ENCODE measurements around the gene UBD.

UBD gene

GRCh38 chr6:29561091-29561490 is 1.6 kb upstream of the UBD start:
- no peak for DNase-seq

- no peak for DNase-seq
These were observed 973 bp downstream of the UBD start for GRCh38 chr6:29558439-29559079.

DNA sequence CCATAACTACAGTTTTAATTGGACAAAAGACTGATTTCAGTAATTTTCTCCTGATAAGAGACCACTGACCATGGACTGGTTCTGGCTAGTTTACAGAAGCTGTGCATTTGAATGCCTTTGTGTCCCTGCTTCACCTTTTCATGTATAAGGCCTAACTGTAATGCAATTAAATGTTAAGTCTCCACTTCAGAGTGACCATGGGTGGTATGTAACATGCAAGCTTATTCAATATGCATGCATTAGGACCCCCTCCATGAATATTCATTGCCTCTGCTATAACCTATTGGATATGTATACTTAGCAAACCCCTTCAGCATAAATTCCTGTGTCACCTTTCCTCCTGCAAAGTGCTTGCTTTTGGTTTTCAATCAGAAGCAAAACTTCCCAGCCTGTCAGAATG is 2.2 kb downstream of the UBD start:
- DNase-seq, result no peak

DNA sequence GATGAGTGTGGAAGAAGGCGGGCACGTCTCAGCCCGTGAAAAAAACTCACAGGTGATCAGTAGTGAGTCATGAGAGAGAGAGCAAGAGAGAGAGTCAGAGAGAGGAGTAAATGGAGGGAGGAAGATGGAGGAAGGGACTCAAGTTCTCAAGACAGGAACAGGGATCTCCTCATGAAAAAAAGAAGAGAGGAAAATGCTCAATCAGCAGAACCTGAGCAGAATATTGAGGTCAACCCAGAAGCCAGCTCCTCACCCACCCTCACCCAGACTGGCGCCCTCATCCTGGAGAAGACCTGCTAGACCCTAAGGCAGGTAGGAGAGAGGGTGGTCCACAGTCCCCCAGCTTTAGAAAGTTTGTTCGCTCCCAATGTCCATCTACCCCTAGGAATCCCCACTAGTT is 4.8 kb downstream of the UBD start:
- DNase-seq, result no peak

DNA sequence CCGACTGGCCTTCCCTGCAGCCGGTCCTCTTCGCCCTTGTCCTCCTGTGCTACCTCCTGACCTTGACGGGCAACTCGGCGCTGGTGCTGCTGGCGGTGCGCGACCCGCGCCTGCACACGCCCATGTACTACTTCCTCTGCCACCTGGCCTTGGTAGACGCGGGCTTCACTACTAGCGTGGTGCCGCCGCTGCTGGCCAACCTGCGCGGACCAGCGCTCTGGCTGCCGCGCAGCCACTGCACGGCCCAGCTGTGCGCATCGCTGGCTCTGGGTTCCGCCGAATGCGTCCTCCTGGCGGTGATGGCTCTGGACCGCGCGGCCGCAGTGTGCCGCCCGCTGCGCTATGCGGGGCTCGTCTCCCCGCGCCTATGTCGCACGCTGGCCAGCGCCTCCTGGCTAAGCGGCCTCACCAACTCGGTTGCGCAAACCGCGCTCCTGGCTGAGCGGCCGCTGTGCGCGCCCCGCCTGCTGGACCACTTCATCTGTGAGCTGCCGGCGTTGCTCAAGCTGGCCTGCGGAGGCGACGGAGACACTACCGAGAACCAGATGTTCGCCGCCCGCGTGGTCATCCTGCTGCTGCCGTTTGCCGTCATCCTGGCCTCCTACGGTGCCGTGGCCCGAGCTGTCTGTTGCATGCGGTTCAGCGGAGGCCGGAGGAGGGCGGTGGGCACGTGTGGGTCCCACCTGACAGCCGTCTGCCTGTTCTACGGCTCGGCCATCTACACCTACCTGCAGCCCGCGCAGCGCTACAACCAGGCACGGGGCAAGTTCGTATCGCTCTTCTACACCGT is 6.1 kb downstream of the UBD start:
- no peak for DNase-seq

DNA sequence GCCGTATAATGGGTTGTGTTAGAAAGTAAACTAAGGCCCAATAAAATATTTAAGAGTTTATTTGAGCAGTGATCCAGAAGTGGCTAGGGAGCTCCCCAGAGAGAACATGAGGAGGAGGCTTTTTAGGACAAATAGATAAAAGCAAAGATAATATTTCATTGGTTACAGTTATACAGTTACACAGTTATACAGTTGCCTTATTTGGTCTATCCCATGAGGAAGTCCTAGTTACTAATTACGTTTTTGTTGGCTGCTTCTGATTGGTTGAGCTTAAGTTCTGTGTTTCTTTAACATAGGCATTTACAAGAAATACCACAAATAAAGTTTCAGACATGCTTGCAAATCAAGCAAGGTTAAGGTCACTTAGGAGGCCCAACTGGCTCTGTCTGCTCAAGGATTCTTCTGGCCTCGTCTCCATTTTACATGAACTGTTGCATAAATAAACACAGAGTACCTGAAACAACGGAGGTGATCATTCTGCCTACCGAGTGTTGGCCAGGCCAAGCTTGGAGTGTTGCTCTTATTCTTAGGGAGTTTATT is 7.0 kb downstream of the UBD start:
- DNase-seq, result no peak

DNA sequence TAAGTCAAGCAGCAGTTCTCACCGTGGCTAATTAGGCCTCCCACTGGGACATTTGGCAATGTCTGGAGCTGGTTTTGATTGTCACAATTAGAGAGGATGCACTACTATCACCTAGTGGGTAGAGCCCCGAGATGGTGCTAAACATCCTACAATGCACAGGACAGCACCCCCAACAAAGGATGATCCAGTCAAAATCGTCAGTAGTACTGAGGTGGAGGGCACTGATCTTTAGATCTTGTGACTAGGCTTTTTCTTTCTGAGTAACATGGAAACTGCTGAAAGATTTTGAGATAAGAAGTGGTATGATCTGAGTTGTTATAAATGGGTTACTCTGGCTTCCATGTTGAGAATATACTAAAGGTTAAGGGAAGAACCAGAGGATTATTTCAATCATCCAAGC is 12.0 kb downstream of the UBD start:
- DNase-seq, result no peak

DNA sequence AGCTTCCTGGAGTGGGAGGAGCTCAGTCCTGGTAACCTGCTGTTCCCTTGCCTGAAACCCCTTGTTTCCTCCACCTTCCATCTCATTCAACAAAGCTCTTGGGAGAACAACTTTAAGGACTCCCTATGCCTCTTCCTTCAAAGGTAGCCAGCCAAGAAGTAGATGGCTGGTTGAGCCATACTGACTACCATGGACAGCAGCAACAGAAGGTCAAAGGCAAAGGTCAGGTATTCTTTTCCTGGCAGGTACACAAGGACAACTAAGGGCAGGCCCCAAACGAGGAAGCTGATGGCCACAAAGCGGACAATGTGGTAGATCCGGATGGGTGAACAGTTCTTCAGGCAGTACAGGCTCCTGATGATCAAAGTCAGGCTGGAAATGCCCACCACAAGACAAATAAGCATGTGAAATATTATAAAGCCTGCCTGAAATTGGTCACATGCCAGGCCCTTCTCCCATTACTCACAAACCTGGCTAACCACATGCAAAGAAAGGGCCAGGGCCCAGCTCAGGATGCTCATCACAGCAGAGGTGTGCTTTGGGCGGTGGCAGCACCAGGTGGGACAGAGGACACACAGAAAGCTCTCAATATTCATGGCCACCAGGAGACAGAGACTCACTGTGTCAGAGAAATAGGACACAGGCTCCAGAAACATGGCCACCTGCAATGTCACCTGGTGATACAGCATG is 21.7 kb downstream of the UBD start:
- no peak for DNase-seq

DNA sequence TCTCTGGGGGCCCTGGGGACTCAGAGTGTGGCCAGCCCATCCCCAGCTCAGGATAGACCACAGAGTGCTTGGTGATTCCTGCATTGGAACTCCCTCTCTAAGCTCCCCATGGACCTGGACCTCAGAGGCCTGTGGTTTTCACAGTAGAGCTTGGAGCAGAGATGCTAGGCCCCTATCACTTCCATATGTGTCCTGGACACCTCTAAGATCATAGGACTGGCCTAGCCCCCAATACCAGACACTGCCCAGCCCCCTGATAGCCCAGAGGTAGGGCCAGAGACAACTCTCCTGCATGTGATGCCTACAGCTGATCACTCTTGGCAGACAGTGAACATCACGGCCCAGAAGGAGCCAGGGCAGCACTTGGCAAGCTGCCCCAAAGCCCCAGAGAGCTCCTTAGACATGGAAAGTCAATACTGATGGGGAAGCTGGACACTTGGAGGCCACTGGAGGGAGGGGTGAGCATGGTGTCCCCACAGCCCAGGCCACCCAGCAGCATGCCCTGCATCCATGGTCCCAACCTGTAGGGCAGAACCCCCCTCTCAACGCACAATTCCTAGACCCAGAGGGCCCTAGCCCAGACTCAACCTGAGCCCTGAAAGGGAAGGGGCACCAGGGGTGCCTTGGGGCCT is 27.1 kb downstream of the UBD start:
- no peak for DNase-seq

GRCh38 chr6:29531668-29532067 is 27.9 kb downstream of the UBD start:
- no peak for DNase-seq

GRCh38 chr6:29530671-29531310 is 28.7 kb downstream of the UBD start:
- DNase-seq, result no peak

DNA sequence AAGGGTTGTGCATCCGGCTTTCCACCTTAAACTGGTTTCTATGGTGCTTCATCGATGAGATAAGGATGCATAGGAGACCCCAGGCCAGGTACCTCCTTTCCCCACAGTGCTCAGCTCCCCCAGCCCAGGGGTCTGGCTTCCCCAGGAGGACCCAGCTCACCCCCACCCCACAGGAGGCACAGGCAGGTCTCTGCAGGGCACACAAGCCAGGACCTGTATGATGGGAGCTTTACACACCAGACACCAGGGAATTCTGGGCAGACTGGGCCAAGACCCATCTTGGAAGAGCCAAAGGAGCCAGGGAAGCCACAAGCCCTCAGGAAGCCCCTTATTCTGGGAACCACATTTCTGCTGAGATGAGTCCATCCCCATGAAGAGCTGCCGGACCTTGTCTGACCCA is 29.6 kb downstream of the UBD start:
- no peak for DNase-seq

DNA sequence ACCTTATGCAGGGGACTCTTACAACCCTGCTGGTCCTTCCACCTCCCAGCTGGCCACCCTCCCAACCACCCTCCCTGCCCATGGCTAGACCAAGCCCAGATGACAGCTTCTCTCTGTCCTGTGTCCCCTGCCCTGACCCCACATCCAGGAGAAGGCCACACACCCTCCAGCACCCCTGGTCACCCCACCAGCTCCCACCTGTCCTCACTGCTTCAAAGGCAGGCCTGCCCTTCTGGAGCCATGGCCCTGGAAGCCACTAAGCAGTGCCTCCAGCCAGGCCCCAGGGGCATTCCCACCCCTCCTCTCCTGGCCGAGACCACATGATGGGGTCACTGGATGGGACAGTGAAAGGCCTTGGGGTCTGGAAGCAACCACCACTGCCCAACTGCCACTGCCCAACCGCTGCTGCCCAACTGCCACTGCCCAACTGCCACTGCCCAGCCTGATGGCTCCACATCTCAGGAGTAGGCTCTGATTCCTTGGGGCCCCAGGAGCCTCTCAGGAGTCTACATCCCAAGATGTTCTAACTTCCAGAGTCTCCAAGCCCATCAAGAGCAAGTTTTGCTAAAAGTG is 30.5 kb downstream of the UBD start:
- no peak for DNase-seq

GRCh38 chr6:29528300-29528931 is 31.1 kb downstream of the UBD start:
- no peak for DNase-seq

DNA sequence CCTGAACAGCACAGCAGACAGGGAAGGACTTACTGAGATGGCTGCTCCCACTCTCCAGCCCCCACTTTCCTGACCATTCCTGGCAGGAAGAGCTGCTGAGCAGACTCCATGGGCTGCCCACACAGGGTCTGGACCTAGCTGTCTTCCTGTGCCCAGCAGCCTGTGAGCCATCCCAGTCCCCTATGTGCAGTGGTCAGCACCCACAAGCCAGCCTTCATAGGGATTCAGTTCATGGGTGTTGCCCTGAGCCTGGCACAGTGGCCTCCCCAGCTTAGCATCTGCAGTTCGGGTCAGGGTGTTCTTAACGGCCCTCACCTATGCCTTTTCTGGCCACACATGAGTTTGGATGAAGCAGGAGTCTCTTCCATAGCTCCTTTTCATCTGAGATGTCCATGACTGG is 32.0 kb downstream of the UBD start:
- no peak for DNase-seq

GRCh38 chr6:29527126-29527525 is 32.4 kb downstream of the UBD start:
- no peak for DNase-seq

GRCh38 chr6:29525311-29525639 is 34.3 kb downstream of the UBD start:
- no peak for DNase-seq

DNA sequence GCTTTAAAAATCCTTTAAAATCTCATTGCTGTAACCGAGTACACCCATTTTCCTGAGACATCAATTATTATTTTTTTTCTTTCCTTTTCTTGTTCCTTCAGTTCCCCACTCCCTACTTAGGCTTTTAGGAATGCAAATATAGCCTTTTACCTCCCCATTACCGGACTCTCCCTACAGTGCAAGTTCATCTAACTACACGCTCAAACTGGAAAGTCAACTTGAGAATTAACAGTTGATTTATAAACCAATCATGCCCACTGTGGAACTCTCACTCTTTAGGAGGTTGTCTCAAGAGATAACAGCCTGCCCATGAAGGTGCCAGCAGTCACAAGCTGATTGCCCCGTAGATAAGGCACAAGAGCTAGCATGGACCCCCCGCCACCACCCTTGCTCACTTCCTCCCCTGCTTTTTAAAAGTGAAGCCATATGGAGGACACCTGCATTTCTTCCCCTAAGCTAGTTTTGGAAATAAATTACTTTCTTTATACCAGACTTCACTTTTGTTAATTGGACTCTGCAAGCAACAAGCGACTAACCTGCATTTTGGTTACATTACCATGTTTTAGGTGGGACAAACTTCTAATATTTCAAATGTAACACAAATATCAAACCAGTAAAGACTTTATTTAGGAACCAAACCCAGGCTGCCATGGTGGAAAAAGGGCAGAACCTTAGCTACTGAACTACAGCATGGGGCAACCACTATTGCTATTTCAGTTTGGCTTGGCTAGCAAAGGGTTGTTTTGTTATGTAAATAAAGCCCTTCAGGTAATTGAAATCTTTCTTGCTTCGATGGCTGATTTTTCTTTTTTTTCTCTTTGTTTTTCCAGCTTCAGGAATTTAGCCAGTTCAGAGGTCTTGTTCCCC is 34.9 kb downstream of the UBD start:
- DNase-seq, result no peak

GRCh38 chr6:29524044-29524443 is 35.5 kb downstream of the UBD start:
- no peak for DNase-seq

- no peak for DNase-seq
These were observed 37.3 kb downstream of the UBD start for GRCh38 chr6:29522227-29522626.
